Fibroblast of pulmonary artery (primary cell): ENCODE measurements around the gene TEX38.
"Not testable (repeated sequence)": the region's sequence is repeated elsewhere in the genome, so short reads cannot be mapped to it uniquely, and the experiment has no call there.

Experiments used
- DNase-seq: peaks from one replicate; pipeline ENCODE4 v3.0.0-alpha.2; 2010; ENCODE audit warnings: low read depth
- H3K4me3 ChIP-seq: replicated peaks from 2 replicates; pipeline ENCODE4 v1.5.1; 2011; ENCODE audit warnings: low read depth, mild to moderate bottlenecking, control low read depth, low read length, moderate library complexity
- TF ChIP-seq, protein P1 (sequence below): IDR thresholded peaks from 2 replicates; pipeline ENCODE4 v1.5.1; 2011; ENCODE audit warnings: mild to moderate bottlenecking, control low read depth, low read length, inconsistent platforms; ENCODE audit errors: missing control alignments

TEX38 gene

DNA sequence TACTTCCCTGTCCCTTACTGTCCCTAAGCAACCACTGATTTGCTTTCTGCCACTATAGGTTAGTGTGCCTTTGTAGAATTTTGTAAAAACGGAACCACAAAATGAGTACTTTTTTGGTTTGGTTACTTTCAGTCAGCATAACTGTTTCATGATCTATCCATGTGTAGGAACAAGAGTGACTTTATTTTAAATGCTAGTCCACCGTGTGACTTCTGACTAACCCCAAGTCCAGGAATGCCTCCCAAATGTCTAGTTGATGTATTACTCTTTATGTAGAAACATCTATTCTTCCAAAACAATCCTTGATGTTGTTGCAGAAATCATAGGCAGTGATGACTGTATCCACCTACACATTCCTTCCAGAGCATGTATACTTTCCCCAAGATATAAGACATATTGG lies 24.8 kb upstream of the TEX38 start:
- no peak overlapping the region for H3K4me3 ChIP-seq
- DNase-seq = no peak
- TF ChIP-seq, protein P1, sequence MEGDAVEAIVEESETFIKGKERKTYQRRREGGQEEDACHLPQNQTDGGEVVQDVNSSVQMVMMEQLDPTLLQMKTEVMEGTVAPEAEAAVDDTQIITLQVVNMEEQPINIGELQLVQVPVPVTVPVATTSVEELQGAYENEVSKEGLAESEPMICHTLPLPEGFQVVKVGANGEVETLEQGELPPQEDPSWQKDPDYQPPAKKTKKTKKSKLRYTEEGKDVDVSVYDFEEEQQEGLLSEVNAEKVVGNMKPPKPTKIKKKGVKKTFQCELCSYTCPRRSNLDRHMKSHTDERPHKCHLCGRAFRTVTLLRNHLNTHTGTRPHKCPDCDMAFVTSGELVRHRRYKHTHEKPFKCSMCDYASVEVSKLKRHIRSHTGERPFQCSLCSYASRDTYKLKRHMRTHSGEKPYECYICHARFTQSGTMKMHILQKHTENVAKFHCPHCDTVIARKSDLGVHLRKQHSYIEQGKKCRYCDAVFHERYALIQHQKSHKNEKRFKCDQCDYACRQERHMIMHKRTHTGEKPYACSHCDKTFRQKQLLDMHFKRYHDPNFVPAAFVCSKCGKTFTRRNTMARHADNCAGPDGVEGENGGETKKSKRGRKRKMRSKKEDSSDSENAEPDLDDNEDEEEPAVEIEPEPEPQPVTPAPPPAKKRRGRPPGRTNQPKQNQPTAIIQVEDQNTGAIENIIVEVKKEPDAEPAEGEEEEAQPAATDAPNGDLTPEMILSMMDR = no peak

DNA sequence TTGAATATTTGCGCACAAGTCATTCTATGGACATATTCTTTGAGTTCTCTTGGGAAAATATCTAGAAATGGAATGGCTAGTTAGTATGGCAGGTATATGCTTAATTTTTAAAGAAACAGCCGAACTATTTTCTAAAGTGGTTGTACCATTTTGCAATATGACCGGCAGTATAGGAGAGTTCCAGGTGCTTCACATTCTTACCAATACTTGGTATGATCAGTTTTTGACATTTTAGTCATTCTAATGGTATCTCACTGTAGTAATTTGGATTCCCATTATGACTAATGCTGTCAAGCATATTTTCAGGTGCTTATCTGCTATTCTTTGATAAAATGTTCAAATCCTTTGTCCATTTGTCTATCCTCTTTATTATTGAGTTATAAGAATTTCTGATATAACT lies 24.0 kb upstream of the TEX38 start:
- TF ChIP-seq, protein P1 = no peak
- no peak overlapping the region for H3K4me3 ChIP-seq
- DNase-seq = no peak

DNA sequence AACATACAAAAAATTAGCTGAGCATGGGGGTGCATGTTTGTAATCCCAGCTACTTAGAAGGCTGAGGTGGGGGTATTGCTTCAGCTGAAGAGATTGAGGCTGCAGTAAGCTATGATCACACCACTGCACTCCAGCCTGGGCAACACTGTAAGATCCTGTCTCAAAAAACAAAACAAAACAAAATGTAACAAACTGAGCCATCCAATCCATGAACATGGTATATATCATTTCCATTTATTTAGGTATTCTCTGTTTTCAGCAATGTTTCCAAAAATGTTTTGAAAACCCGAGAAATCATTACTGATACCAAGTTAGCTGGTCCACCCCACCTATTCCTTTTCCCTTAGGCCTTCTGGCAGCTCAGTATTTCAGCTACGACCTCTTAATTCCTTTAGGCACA lies 21.9 kb upstream of the TEX38 start:
- DNase-seq = no peak
- H3K4me3 ChIP-seq = no peak overlapping the region
- TF ChIP-seq, protein P1 = no peak

DNA sequence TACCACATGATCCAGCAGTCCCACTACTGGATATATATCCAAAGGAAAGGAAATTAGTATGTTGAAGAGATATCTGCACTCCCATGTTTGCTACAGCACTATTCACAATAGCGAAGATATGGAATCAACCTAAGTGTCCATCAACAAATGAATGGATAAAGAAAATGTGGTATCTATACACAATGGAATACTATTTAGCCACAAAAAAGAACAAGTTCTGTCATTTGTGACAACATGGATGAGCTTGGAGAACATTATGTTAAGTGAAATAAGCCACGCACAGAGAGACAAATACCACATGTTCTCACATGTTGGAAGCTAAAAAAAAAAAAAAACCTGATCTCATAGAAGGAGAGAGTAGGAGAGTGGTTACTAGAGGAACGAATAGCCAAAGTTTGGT lies 21.2 kb upstream of the TEX38 start:
- no peak overlapping the region for H3K4me3 ChIP-seq
- DNase-seq = no peak
- TF ChIP-seq, protein P1 = no peak

DNA sequence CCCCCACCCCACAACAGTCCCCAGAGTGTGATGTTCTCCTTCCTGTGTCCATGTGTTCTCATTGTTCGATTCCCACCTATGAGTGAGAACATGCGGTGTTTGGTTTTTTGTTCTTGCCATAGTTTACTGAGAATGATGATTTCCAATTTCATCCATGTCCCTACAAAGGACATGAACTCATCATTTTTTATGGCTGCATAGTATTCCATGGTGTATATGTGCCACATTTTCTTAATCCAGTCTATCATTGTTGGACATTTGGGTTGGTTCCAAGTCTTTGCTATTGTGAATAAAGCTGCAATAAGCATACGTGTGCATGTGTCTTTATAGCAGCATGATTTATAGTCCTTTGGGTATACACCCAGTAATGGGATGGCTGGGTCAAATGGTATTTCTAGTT lies 20.5 kb upstream of the TEX38 start:
- not testable (repeated sequence) for H3K4me3 ChIP-seq

DNA sequence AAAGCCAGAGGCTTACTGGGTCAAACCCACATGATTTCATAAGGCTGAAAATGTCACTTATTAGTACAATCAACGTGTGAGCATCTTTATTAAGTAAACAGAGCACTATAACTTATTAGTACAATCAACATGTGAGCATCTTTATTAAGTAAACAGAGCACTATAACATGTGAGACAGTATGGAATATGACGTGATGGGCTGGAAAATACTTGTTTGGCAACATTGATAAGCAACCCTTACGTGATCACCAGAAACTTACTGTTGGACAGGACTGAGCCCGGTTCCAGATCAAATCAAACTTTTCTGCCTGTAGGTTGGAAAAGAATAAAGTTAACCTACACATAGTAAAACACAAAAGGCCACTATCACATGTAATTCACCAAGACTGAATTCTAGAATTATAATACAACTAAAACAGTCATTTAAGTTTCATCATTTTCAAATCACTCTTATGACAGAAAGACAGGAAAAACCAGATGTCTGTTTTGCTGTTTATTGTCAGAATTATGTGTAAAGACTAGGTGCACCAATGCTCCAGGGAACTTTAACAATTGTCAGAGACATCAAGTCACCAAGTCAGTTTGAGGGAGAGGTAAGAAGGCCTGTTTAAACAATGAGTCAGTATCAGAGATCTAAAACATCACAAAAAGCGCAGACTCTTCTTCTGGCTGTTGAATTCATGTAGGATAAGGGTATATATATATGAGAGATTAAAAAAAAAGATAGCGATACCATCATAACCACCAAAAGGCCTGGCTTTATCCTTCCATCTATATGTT lies 19.1 kb upstream of the TEX38 start:
- TF ChIP-seq, protein P1 = no peak
- no peak for DNase-seq

More for the DNA sequence above, 20.5 kb upstream of the TEX38 start:
- not testable (repeated sequence) for DNase-seq

DNA sequence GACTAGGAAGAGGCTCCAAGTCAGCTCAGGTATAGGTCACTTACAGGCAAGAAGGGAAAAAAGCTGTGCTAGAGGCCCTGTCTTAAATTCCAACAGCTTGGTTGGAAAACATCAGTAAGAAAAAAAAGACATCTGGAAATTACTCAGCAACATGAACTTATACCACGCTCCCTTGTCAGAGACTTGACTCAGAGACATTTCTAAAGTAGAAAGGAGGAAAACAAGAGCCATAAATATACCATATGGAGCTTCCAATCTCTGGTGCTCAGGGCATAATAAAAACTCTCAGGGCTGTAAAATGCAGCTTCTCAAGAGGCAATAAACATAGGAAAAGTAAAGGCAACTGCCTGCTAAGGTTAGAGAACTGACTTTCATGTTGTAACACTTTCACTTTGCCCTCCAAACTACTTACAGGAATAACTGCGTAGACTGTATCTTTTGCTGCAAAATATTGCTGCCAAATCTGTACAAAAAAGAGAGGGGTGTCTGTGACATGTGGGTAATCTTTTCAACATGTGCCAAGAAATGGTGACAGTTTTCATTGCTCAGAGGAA lies 18.2 kb upstream of the TEX38 start:
- TF ChIP-seq, protein P1 = no peak

More for the DNA sequence above, 19.1 kb upstream of the TEX38 start:
- H3K4me3 ChIP-seq = no peak overlapping the region

More for the DNA sequence above, 18.2 kb upstream of the TEX38 start:
- no peak overlapping the region for H3K4me3 ChIP-seq
- peak; percentile 16 for DNase-seq
